Spleen (tissue), 11 donors: ENCODE measurements around the gene AQR. TPM values are rescaled to one million over a fixed set of nuclear protein-coding genes. Genes with fewer than 3 reads are reported as not detected.

Experiments used
- DNase-seq: peaks from one replicate; pipeline ENCODE4 v3.0.0-alpha.2; 2020
- H3K27ac ChIP-seq, 8 donors: fragments of 200-600 bp; sonication (generic) in 7 of 8; 1 replicate in 4 of 8; 2 replicates in 4 of 8; pipeline versions ENCODE4 v1.5.0 to v1.8.0; 2016 to 2021; ENCODE audit warnings: inconsistent platforms in 4 of 8, mild to moderate bottlenecking in 4 of 8, moderate library complexity in 1 of 8
- H3K27me3 ChIP-seq, 7 donors: fragments of 200-600 bp; sonication (generic) in 6 of 7; replicated peaks in 1 of 7; 1 replicate in 4 of 7; 2 replicates in 3 of 7; pipeline versions ENCODE4 v1.5.0 to v1.8.0; 2016 to 2021; ENCODE audit warnings: inconsistent platforms in 3 of 7, mild to moderate bottlenecking in 1 of 7
- H3K36me3 ChIP-seq, 6 donors: fragments of 200-600 bp; sonication (generic) in 5 of 6; 1 replicate in 4 of 6; 2 replicates in 2 of 6; pipeline versions ENCODE4 v1.5.0 to v1.8.0; 2016 to 2021; ENCODE audit warnings: inconsistent platforms in 2 of 6
- H3K4me1 ChIP-seq, 6 donors: fragments of 200-600 bp; sonication (generic) in 5 of 6; 1 replicate in 3 of 6; 2 replicates in 3 of 6; pipeline versions ENCODE4 v1.5.0 to v1.8.0; 2016 to 2021; ENCODE audit warnings: inconsistent platforms in 3 of 6
- H3K4me3 ChIP-seq, 8 donors: fragments of 200-600 bp; sonication (generic) in 7 of 8; 1 replicate in 4 of 8; 2 replicates in 4 of 8; pipeline versions ENCODE4 v1.5.0 to v1.8.0; 2016 to 2021; ENCODE audit warnings: inconsistent platforms in 4 of 8, mild to moderate bottlenecking in 4 of 8, moderate library complexity in 2 of 8
- H3K9me3 ChIP-seq, 8 donors: fragments of 200-600 bp; sonication (generic) in 7 of 8; 1 replicate in 4 of 8; 2 replicates in 4 of 8; pipeline versions ENCODE4 v1.5.0 to v1.8.0; 2016 to 2021; ENCODE audit warnings: inconsistent platforms in 4 of 8
- CTCF ChIP-seq, 11 experiments: fragments of 200-600 bp in 7 of 11; fragments of 450-650 bp in 4 of 11; sonication (generic) in 4 of 11; IDR thresholded peaks in 8 of 11; conservative IDR thresholded peaks in 3 of 11; 1 replicate in 7 of 11; 2 replicates in 4 of 11; pipeline versions ENCODE4 v1.4.0 to v1.8.0; 2016 to 2021; ENCODE audit warnings: antibody characterized with exemption in 11 of 11, inconsistent platforms in 4 of 11, mild to moderate bottlenecking in 1 of 11
- POLR2A ChIP-seq, 3 donors: fragments of 450-650 bp; IDR thresholded peaks; one replicate each; pipeline ENCODE4 v1.5.1; 2017; ENCODE audit warnings: antibody characterized with exemption in 3 of 3, mild to moderate bottlenecking in 1 of 3
- POLR2AphosphoS5 ChIP-seq, 3 donors: sonication (generic); formaldehyde crosslinking; IDR thresholded peaks; one replicate each; pipeline ENCODE4 v1.5.1; 2017; ENCODE audit warnings: antibody characterized with exemption in 3 of 3
- WGBS, 5 donors: extraction: QIAGEN DNeasy Blood & Tissue Kit in 3 of 5; methylation state at CpG; one replicate each; pipeline versions ENCODE4 v1.1.5 to v1.1.7; 2013 to 2018; 5-methylcytosine and 5-hydroxymethylcytosine counted together
- intact Hi-C: fragments of 100-400 bp; cut with DNase I; formaldehyde crosslinking; loops from one replicate; pipeline ENCODE4 v1.15.0; 2023; ENCODE audit warnings: low total_unique reads
- polyA plus RNA-seq, 3 donors: library from polyadenylated mRNA; stranded (reverse); fragments of 200-250 nt; gene quantifications; one replicate each; pipeline ENCODE4 v1.2.1, GENCODE V29; 2013
- total RNA-seq, 7 donors: library from RNA; depleted of rRNA in 3 of 7; stranded (reverse); fragments of >200 nt in 3 of 7; fragmentation: NEBNext Ultra II Directional in 4 of 7; extraction: Animal tissue kit (Norgen Biotek cat#: 25700) in 4 of 7; gene quantifications; one replicate each; pipeline versions ENCODE4 v1.1.0 to v1.2.1, GENCODE V29; 2016 to 2021
- donor health status: healthy with polysubstance abuse.
- donor health status: DM: no; HTN: no; CAD: no; lungs with moderate emphysema.
- donor health status: DM: no; HTN: no; CAD: no.
- donor health status: Bipolar disorder and iron deficiency.
- donor health status: healthy.
- donor health status: DM: no; HTN: no; CAD: no.
- donor health status: DM: yes; HTN: yes; CAD: no.

Gene AQR
- total and polyA plus RNA-seq, 10 donors: 10.0 to 38.2 (median 32.7) TPM

- 55 to 87% (median 73%) methylated on average over 1 of the region's 1 CpG for WGBS, 5 donors
- TF ChIP-seq POLR2AphosphoS5 (IDR thresholded peaks at IDR 0.05): no peak
- H3K4me3 ChIP-seq: no peak overlapping the region
- peaks cover 0 to 4% (median 0%) of the 10 kb centered on the region in 6 donors for H3K4me1 ChIP-seq
- intact Hi-C loops: no loop called here
- no peaks in the 10 kb centered on the region for H3K27me3 ChIP-seq
- H3K27ac ChIP-seq: no peak overlapping the region
- no peak for DNase-seq
- H3K9me3 ChIP-seq: no peaks in the 10 kb centered on the region
- H3K36me3 ChIP-seq: no peaks in the 10 kb centered on the region
Observed at GRCh38 chr15:34847598-34847997, 121.9 kb downstream of the AQR start.

- Histone ChIP-seq H3K36me3 (no peaks in the 10 kb centered on the region), H3K9me3 (no peaks in the 10 kb centered on the region), H3K4me3 (no peak overlapping the region), H3K27ac (no peak overlapping the region), H3K4me1 (no peaks in the 10 kb centered on the region), H3K27me3 (no peaks in the 10 kb centered on the region)
- intact Hi-C loops: no loop called here
- no peak for DNase-seq
- TF ChIP-seq POLR2AphosphoS5 (IDR thresholded peaks at IDR 0.05) (no peak), CTCF (IDR thresholded peaks at IDR 0.05 in 8 of 11, conservative IDR thresholded peaks at IDR 0.05 in 3 of 11) (no peak), POLR2A (IDR thresholded peaks at IDR 0.05) (no peak)
Observed at GRCh38 chr15:34841262-34841725, 128.2 kb downstream of the AQR start.

- H3K27me3 ChIP-seq: no peaks in the 10 kb centered on the region
- H3K9me3 ChIP-seq: peaks cover 0 to 12% (median 5%) of the 10 kb centered on the region in 8 donors
- no peaks in the 10 kb centered on the region for H3K4me1 ChIP-seq
- whole genome bisulfite sequencing, 5 donors: 93 to 99% (median 97%) methylated on average over 3 of the region's 3 CpGs
- intact Hi-C loops: no loop called here
- no peak for TF ChIP-seq CTCF (IDR thresholded peaks at IDR 0.05 in 8 of 11, conservative IDR thresholded peaks at IDR 0.05 in 3 of 11)
- no peak for TF ChIP-seq POLR2A (IDR thresholded peaks at IDR 0.05)
- TF ChIP-seq POLR2AphosphoS5 (IDR thresholded peaks at IDR 0.05): no peak
- no peak for DNase-seq
- no peaks in the 10 kb centered on the region for H3K36me3 ChIP-seq
- no peak overlapping the region for H3K27ac ChIP-seq
- H3K4me3 ChIP-seq: no peak overlapping the region
Observed at GRCh38 chr15:34838282-34838681, 131.3 kb downstream of the AQR start.

- H3K36me3 ChIP-seq: no peaks in the 10 kb centered on the region
- no peaks in the 10 kb centered on the region for H3K27me3 ChIP-seq
- peaks cover 0 to 12% (median 5%) of the 10 kb centered on the region in 8 donors for H3K9me3 ChIP-seq
- WGBS, 5 donors: 69 to 82% (median 76%) methylated on average over 6 of the region's 6 CpGs
- intact Hi-C loops: no loop called here
- TF ChIP-seq POLR2AphosphoS5 (IDR thresholded peaks at IDR 0.05): no peak
- TF ChIP-seq POLR2A (IDR thresholded peaks at IDR 0.05): no peak
- TF ChIP-seq CTCF (IDR thresholded peaks at IDR 0.05 in 8 of 11, conservative IDR thresholded peaks at IDR 0.05 in 3 of 11): no peak
- no peak overlapping the region for H3K27ac ChIP-seq
- DNase-seq: no peak
- no peak overlapping the region for H3K4me3 ChIP-seq
- no peaks in the 10 kb centered on the region for H3K4me1 ChIP-seq
Observed at GRCh38 chr15:34837246-34838016, 132.1 kb downstream of the AQR start.
